ENCODE data around the gene NCOA1. TPM values are rescaled to one million over a fixed set of nuclear protein-coding genes. Genes with fewer than 3 reads are reported as not detected.

The NCOA1 gene
- polyA plus RNA-seq, 1 donor from 2014 or later: 23.0 TPM

GRCh38 chr2:24588294-24588693 is 97.2 kb downstream of the NCOA1 start:
- Histone ChIP-seq H4K20me1 (ENCODE audit: insufficient read depth) (no peaks in the 10 kb centered on the region), H3K4me3 (ENCODE audit: low read length) (no peak overlapping the region), H2AFZ (ENCODE audit: low read depth, low read length) (no peak overlapping the region), H3K9me3 (ENCODE audit: low read length) (no peaks in the 10 kb centered on the region), H3K27ac (ENCODE audit: low read length) (no peak overlapping the region), H3K9ac (ENCODE audit: low read length) (no peak overlapping the region), H3K36me3 (ENCODE audit: insufficient read depth, low read length) (peaks cover 9% of the 10 kb centered on the region), H3K4me2 (ENCODE audit: low read length) (no peak overlapping the region), H3K9me2 (ENCODE audit: insufficient read depth, low read length) (no peaks in the 10 kb centered on the region), H3K79me2 (replicated peaks; ENCODE audit: insufficient read depth, low read length) (no peaks in the 10 kb centered on the region), H3F3A (ENCODE audit: insufficient read depth, low read length, poor library complexity, severe bottlenecking) (no peaks in the 10 kb centered on the region), H3K27me3 (ENCODE audit: insufficient read depth, low read depth, low read length) (no peaks in the 10 kb centered on the region)
- TF ChIP-seq REST (IDR thresholded peaks at IDR 0.05; ENCODE audit: borderline replicate concordance): no peak
- no peak for TF ChIP-seq POLR2AphosphoS5 (IDR thresholded peaks at IDR 0.05)
- no peak for TF ChIP-seq EP300 (conservative IDR thresholded peaks at IDR 0.05; ENCODE audit: poor library complexity, severe bottlenecking)
- TF ChIP-seq TAF1 (IDR thresholded peaks at IDR 0.05; ENCODE audit: low read depth): no peak
- no peak for TF ChIP-seq MXI1 (conservative IDR thresholded peaks at IDR 0.05; ENCODE audit: poor library complexity, severe bottlenecking)
- no peak for TF ChIP-seq RAD21 (conservative IDR thresholded peaks at IDR 0.05)
- no peak for TF ChIP-seq EZH2 (IDR thresholded peaks at IDR 0.05; ENCODE audit: borderline replicate concordance, insufficient read depth, low read length, poor library complexity, severe bottlenecking)

DNA sequence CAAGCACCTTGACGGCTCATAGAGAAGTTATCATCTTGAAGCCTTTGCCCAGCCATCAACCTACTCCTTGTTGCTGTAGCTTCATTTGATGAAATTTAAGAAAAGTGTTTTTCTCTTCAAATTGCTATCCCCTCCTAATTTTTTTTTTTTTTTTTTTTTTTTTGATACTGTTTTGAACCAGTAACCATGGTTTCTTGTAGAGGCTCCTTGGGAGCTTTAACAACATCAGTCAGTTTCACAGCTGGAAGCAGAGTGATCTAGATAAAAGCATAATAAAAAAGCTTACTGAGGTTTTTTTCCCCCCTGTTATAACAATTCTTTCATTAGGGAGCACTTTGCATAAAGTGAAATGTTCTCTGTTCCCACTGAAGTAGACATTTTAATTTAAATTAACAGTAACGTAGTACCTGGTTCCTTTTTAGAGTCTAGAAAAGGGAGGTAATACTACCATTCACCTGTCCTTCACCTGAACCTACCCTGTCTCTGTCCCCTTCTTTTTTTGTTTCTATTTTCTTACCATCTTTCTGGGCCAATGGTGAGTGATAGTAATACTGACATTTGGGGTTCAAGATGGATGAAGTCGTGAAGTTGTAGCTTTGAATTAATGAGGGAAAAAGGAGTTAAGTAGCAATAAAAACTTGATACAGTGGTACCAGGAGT is 101.5 kb downstream of the NCOA1 start:
- Histone ChIP-seq H2AFZ (ENCODE audit: low read depth, low read length) (no peak overlapping the region), H3K4me3 (ENCODE audit: low read length) (no peak overlapping the region), H3K27me3 (ENCODE audit: insufficient read depth, low read depth, low read length) (no peaks in the 10 kb centered on the region), H3K79me2 (replicated peaks; ENCODE audit: insufficient read depth, low read length) (no peaks in the 10 kb centered on the region), H4K20me1 (ENCODE audit: insufficient read depth) (no peaks in the 10 kb centered on the region), H3K9me2 (ENCODE audit: insufficient read depth, low read length) (no peaks in the 10 kb centered on the region), H3K9ac (ENCODE audit: low read length) (no peak overlapping the region), H3K9me3 (ENCODE audit: low read length) (no peaks in the 10 kb centered on the region), H3F3A (ENCODE audit: insufficient read depth, low read length, poor library complexity, severe bottlenecking) (no peaks in the 10 kb centered on the region), H3K4me2 (ENCODE audit: low read length) (no peak overlapping the region), H3K36me3 (ENCODE audit: insufficient read depth, low read length) (peaks cover 9% of the 10 kb centered on the region), H3K27ac (ENCODE audit: low read length) (no peak overlapping the region)
- TF ChIP-seq TAF1 (IDR thresholded peaks at IDR 0.05; ENCODE audit: low read depth): no peak
- TF ChIP-seq RAD21 (conservative IDR thresholded peaks at IDR 0.05): no peak
- no peak for TF ChIP-seq POLR2AphosphoS5 (IDR thresholded peaks at IDR 0.05)
- no peak for TF ChIP-seq REST (IDR thresholded peaks at IDR 0.05; ENCODE audit: borderline replicate concordance)
- TF ChIP-seq EP300 (conservative IDR thresholded peaks at IDR 0.05; ENCODE audit: poor library complexity, severe bottlenecking): no peak
- TF ChIP-seq SMC3 (conservative IDR thresholded peaks at IDR 0.05; ENCODE audit: poor library complexity): no peak
- no peak for TF ChIP-seq CTCF (IDR thresholded peaks at IDR 0.05; ENCODE audit: poor library complexity, severe bottlenecking)
- TF ChIP-seq EZH2 (IDR thresholded peaks at IDR 0.05; ENCODE audit: borderline replicate concordance, insufficient read depth, low read length, poor library complexity, severe bottlenecking): no peak
- no peak for TF ChIP-seq MXI1 (conservative IDR thresholded peaks at IDR 0.05; ENCODE audit: poor library complexity, severe bottlenecking)
